Measurements from ENCODE around the gene PARVG.
"Not testable (repeated sequence)": the region's sequence is repeated elsewhere in the genome, so short reads cannot be mapped to it uniquely, and the experiment has no call there.

Gene PARVG

GRCh38 chr22:44225091-44225689 is 44.5 kb downstream of the PARVG start:
- DNase-seq = no peak
- TF ChIP-seq POLR2A (IDR thresholded peaks at IDR 0.05; ENCODE audit: low read length) (no peak), GATA1 (IDR thresholded peaks at IDR 0.05; ENCODE audit: low read depth, low read length) (no peak)

- no peak for DNase-seq
Measured at GRCh38 chr22:44225812-44226211, 45.1 kb downstream of the PARVG start.

GRCh38 chr22:44229331-44229730 is 48.6 kb downstream of the PARVG start:
- no peak for TF ChIP-seq GATA1 (IDR thresholded peaks at IDR 0.05; ENCODE audit: low read depth, low read length)
- no peak for DNase-seq

More at GRCh38 chr22:44225812-44226211, 45.1 kb downstream of the PARVG start:
- TF ChIP-seq POLR2A (IDR thresholded peaks at IDR 0.05; ENCODE audit: low read length) = no peak
- TF ChIP-seq GATA1 (IDR thresholded peaks at IDR 0.05; ENCODE audit: low read depth, low read length) = no peak

- no peak for TF ChIP-seq GATA1 (IDR thresholded peaks at IDR 0.05; ENCODE audit: low read depth, low read length)
- no peak for TF ChIP-seq POLR2A (IDR thresholded peaks at IDR 0.05; ENCODE audit: low read length)
- DNase-seq = no peak
Measured at GRCh38 chr22:44229809-44230208, 49.1 kb downstream of the PARVG start.

- TF ChIP-seq POLR2A (IDR thresholded peaks at IDR 0.05; ENCODE audit: low read length) (no peak), GATA1 (IDR thresholded peaks at IDR 0.05; ENCODE audit: low read depth, low read length) (no peak)
- no peak for DNase-seq
Measured at GRCh38 chr22:44231233-44231632, 50.5 kb downstream of the PARVG start.

- not testable (repeated sequence) for DNase-seq
Measured at GRCh38 chr22:44234372-44234771, 53.6 kb downstream of the PARVG start.

GRCh38 chr22:44237290-44237689 is 56.6 kb downstream of the PARVG start:
- TF ChIP-seq GATA1 (IDR thresholded peaks at IDR 0.05; ENCODE audit: low read depth, low read length) (no peak), POLR2A (IDR thresholded peaks at IDR 0.05; ENCODE audit: low read length) (no peak)
- DNase-seq = no peak

GRCh38 chr22:44241121-44241520 is 60.4 kb downstream of the PARVG start:
- DNase-seq = not testable (repeated sequence)

GRCh38 chr22:44242946-44243724 is 62.4 kb downstream of the PARVG start:
- no peak for DNase-seq
- no peak for TF ChIP-seq GATA1 (IDR thresholded peaks at IDR 0.05; ENCODE audit: low read depth, low read length)
- TF ChIP-seq POLR2A (IDR thresholded peaks at IDR 0.05; ENCODE audit: low read length) = no peak

- TF ChIP-seq GATA1 (IDR thresholded peaks at IDR 0.05; ENCODE audit: low read depth, low read length) (no peak), POLR2A (IDR thresholded peaks at IDR 0.05; ENCODE audit: low read length) (no peak)
- DNase-seq = no peak
Measured at GRCh38 chr22:44243761-44244160, 63.0 kb downstream of the PARVG start.

GRCh38 chr22:44244265-44244822 is 63.6 kb downstream of the PARVG start:
- no peak for DNase-seq
- TF ChIP-seq POLR2A (IDR thresholded peaks at IDR 0.05; ENCODE audit: low read length) = no peak
- no peak for TF ChIP-seq GATA1 (IDR thresholded peaks at IDR 0.05; ENCODE audit: low read depth, low read length)

- DNase-seq = no peak
- no peak for TF ChIP-seq POLR2A (IDR thresholded peaks at IDR 0.05; ENCODE audit: low read length)
- TF ChIP-seq GATA1 (IDR thresholded peaks at IDR 0.05; ENCODE audit: low read depth, low read length) = no peak
Measured at GRCh38 chr22:44245438-44245837, 64.7 kb downstream of the PARVG start.

GRCh38 chr22:44245867-44246266 is 65.1 kb downstream of the PARVG start:
- TF ChIP-seq POLR2A (IDR thresholded peaks at IDR 0.05; ENCODE audit: low read length) (no peak), GATA1 (IDR thresholded peaks at IDR 0.05; ENCODE audit: low read depth, low read length) (no peak)
- DNase-seq = no peak

- TF ChIP-seq GATA1 (IDR thresholded peaks at IDR 0.05; ENCODE audit: low read depth, low read length) = no peak
- TF ChIP-seq POLR2A (IDR thresholded peaks at IDR 0.05; ENCODE audit: low read length) = no peak
- DNase-seq = no peak
Measured at GRCh38 chr22:44246615-44247326, 66.0 kb downstream of the PARVG start.

Measured in erythroblast (primary cell).